Head of caudate nucleus (tissue), 42 donors: Measurements from ENCODE around the gene TFCP2L1.
"Not testable (repeated sequence)": the region's sequence is repeated elsewhere in the genome, so short reads cannot be mapped to it uniquely, and the experiment has no call there.

Source experiments
- DNase-seq, 42 donors: peaks; one replicate each; pipeline versions ENCODE4 v3.0.0 to v3.0.0-alpha.2; 2020 to 2021; ENCODE audit warnings: mixed read lengths in 7 of 42
- intact Hi-C: fragments of 100-400 bp; cut with DNase I; formaldehyde crosslinking; loops from one replicate; pipeline ENCODE4 v1.15.0; 2022

TFCP2L1 gene

GRCh38 chr2:121235542-121235941, 49.5 kb downstream of the TFCP2L1 start:
- no peak for DNase-seq
- intact Hi-C loops: no loop called here

- intact Hi-C loops: no loop called here
- no peak for DNase-seq
These were observed 50.2 kb downstream of the TFCP2L1 start for GRCh38 chr2:121234791-121235190.

- no peak for DNase-seq
- intact Hi-C loops: no loop called here
These were observed 50.9 kb downstream of the TFCP2L1 start for GRCh38 chr2:121234144-121234543.

GRCh38 chr2:121233486-121234110, 51.4 kb downstream of the TFCP2L1 start:
- intact Hi-C loops: no loop called here
- no peak for DNase-seq

GRCh38 chr2:121232626-121233265, 52.3 kb downstream of the TFCP2L1 start:
- intact Hi-C loops: no loop called here
- no peak for DNase-seq

GRCh38 chr2:121231385-121232000, 53.5 kb downstream of the TFCP2L1 start:
- intact Hi-C loops: no loop called here
- DNase-seq: no peak

- intact Hi-C loops: no loop called here
- DNase-seq: no peak
These were observed 56.5 kb downstream of the TFCP2L1 start for GRCh38 chr2:121228521-121228920.

GRCh38 chr2:121227381-121228144, 57.4 kb downstream of the TFCP2L1 start:
- peak in 28 of 42 donors; percentile 8 to 65 (median 39) for DNase-seq
- intact Hi-C loops: not testable (repeated sequence)

GRCh38 chr2:121225681-121226080, 59.3 kb downstream of the TFCP2L1 start:
- intact Hi-C loops, DNase-seq: not testable (repeated sequence)

- no peak for DNase-seq
- intact Hi-C loops: no loop called here
These were observed 64.0 kb downstream of the TFCP2L1 start for GRCh38 chr2:121220995-121221394.

GRCh38 chr2:121219866-121220265, 65.1 kb downstream of the TFCP2L1 start:
- intact Hi-C loops: no loop called here

GRCh38 chr2:121218386-121218938, 66.5 kb downstream of the TFCP2L1 start:
- DNase-seq: no peak
- intact Hi-C loops: no loop called here

More at GRCh38 chr2:121219866-121220265, 65.1 kb downstream of the TFCP2L1 start:
- DNase-seq: no peak

GRCh38 chr2:121217627-121218026, 67.4 kb downstream of the TFCP2L1 start:
- DNase-seq: no peak
- intact Hi-C loops: no loop called here

- DNase-seq: no peak
- intact Hi-C loops: no loop called here
These were observed 70.7 kb downstream of the TFCP2L1 start for GRCh38 chr2:121214296-121214695.

- DNase-seq: no peak
- intact Hi-C loops: no loop called here
These were observed 71.6 kb downstream of the TFCP2L1 start for GRCh38 chr2:121213386-121213785.

GRCh38 chr2:121212661-121213325, 72.2 kb downstream of the TFCP2L1 start:
- intact Hi-C loops: no loop called here
- DNase-seq: no peak

GRCh38 chr2:121211689-121212151, 73.3 kb downstream of the TFCP2L1 start:
- no peak for DNase-seq
- intact Hi-C loops: no loop called here

- no peak for DNase-seq
- intact Hi-C loops: no loop called here
These were observed 73.8 kb downstream of the TFCP2L1 start for GRCh38 chr2:121211251-121211650.

GRCh38 chr2:121210691-121211090, 74.3 kb downstream of the TFCP2L1 start:
- intact Hi-C loops: no loop called here
- DNase-seq: no peak
